Activated naive CD4-positive, alpha-beta T cell treated with anti-CD3 and anti-CD28 coated beads for 36 hours (primary cell): Measurements from ENCODE around the gene LCT. TPM values are rescaled to one million over a fixed set of nuclear protein-coding genes. Genes with fewer than 3 reads are reported as not detected.
"Not testable (repeated sequence)": the region's sequence is repeated elsewhere in the genome, so short reads cannot be mapped to it uniquely, and the experiment has no call there.

ENCODE experiments used
- CTCF ChIA-PET: fragments of 350-600 bp; sonication (Branson Sonifier 250); formaldehyde crosslinking; loops from one replicate; lab custom pipeline; 2021; ENCODE audit warnings: antibody characterized with exemption; lab: Charles Lee
- DNase-seq: peaks from one replicate; pipeline ENCODE4 v3.0.0-alpha.2; 2020
- H3K27ac Mint-ChIP-seq: one replicate; pipeline ENCODE4 v1.8.0; 2021; ENCODE audit warnings: mild to moderate bottlenecking, mixed read lengths
- H3K27me3 Mint-ChIP-seq: one replicate; pipeline ENCODE4 v1.8.0; 2021; ENCODE audit warnings: low read depth, mixed read lengths
- H3K36me3 Mint-ChIP-seq: one replicate; pipeline ENCODE4 v1.8.0; 2021; ENCODE audit warnings: low read depth, mixed read lengths
- H3K4me1 Mint-ChIP-seq: one replicate; pipeline ENCODE4 v1.8.0; 2021; ENCODE audit warnings: low read depth, mixed read lengths
- H3K4me3 Mint-ChIP-seq: one replicate; pipeline ENCODE4 v1.8.0; 2021; ENCODE audit warnings: mild to moderate bottlenecking, moderate library complexity, mixed read lengths
- H3K9me3 Mint-ChIP-seq: one replicate; pipeline ENCODE4 v1.8.0; 2021; ENCODE audit warnings: mixed read lengths
- intact Hi-C: fragments of 100-400 bp; cut with micrococcal nuclease; formaldehyde crosslinking; loops from one replicate; pipeline ENCODE4 v1.15.1; 2023
- total RNA-seq, 2 experiments: library from RNA; stranded (reverse); gene quantifications; one replicate each; pipeline ENCODE4 v1.2.3, GENCODE V29; 2021

LCT gene
- total RNA-seq, 2 experiments from 2014 or later = 0.05 to 0.07 TPM

DNA sequence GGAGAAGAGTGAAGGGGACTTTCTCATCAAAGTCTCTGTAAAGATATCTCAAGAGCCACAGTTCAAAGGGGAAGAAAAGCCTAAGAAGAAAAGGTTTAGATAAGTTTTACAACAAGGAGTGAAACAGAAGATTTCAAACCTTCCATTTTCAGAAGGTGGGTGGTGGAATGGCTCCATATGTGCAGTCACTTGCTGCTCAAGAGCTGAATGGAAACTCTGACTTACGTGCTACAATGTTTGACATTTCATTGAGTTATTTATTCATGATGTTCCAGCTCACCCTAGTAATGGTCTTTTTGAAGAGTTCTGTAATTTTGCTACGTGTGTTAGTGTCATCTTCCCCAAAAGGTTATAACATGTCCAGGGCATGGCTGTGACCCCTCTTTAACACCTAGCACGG, 21.7 kb downstream of the LCT start:
- peak; percentile 44 for DNase-seq
- intact Hi-C loops = loop anchor here (1.0 to 5.0 kb wide), 4 partner anchors 18 to 569 kb away; partner anchors contain the start of gene UBXN4
- H3K4me1 Mint-ChIP-seq = peaks cover 40% of the 10 kb centered on the region
- H3K9me3 Mint-ChIP-seq = no peaks in the 10 kb centered on the region
- no peaks in the 10 kb centered on the region for H3K27me3 Mint-ChIP-seq
- H3K4me3 Mint-ChIP-seq = no peak overlapping the region
- no peaks in the 10 kb centered on the region for H3K36me3 Mint-ChIP-seq
- H3K27ac Mint-ChIP-seq = peak overlapping the region; percentile 80
- CTCF ChIA-PET = interaction anchor here (1.3 to 4.6 kb wide), 2 partner anchors 12 to 17 kb away, joined by 4 to 46 read pairs; no protein-coding TSS in a partner anchor

DNA sequence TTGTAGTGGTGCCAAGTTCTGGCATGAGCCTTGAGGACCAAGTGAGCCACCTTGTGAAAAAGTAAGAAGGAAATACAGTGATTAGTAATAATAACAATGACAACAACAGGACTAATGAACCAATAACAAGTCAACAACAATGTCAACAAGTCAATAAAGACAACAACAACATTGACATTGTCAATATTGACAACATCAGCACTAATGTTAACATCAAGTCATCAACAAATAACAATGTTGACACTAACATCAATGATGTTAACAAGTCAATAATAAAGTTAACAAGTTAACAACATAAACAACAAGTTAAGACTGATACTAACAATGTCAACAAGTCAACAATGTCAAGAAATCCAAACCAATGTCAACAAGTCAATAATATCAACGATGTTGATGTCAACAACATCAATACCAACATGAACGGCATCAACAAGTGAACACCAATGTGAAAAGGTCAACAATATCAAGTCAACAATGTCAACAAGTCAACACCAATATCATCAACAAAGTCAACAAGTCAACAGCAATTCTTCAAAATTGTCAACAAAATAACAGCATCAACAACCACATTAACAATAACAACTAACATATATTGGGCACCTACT, 24.0 kb downstream of the LCT start:
- Mint-ChIP-seq H3K27ac (no peak overlapping the region), H3K27me3 (no peaks in the 10 kb centered on the region), H3K4me1 (peaks cover 22% of the 10 kb centered on the region), H3K36me3 (no peaks in the 10 kb centered on the region), H3K4me3 (no peak overlapping the region), H3K9me3 (no peaks in the 10 kb centered on the region)
- DNase-seq = no peak
- intact Hi-C loops = no loop called here
- CTCF ChIA-PET = interaction anchor here (0.6 to 4.6 kb wide), 5 partner anchors 10 to 81 kb away, joined by 3 to 46 read pairs (median 4); no protein-coding TSS in a partner anchor

DNA sequence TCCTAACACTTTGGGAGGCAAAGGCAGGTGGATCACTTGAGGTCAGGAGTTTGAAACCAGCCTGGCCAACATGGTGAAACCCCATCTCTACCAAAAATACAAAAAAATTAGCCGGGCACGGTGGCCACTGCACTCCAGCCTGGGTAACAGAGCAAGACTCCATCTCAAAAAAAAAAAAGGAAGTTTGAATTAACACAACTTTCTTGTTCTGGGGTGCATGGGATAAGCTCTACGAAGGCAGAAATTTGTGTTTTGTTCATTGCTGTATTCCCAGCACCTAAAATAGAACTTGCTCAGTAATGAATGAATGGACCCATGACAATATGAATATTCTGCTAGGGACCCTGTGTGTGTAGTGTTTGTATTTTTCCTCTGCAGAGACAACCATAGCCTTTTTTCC, 29.1 kb downstream of the LCT start:
- H3K4me1 Mint-ChIP-seq, H3K27ac Mint-ChIP-seq, H3K36me3 Mint-ChIP-seq, intact Hi-C loops, H3K27me3 Mint-ChIP-seq, DNase-seq, H3K9me3 Mint-ChIP-seq, H3K4me3 Mint-ChIP-seq: not testable (repeated sequence)
- CTCF ChIA-PET = interaction anchor here (5.3 kb wide), 1 partner anchor 10 kb away, joined by 47 read pairs; no protein-coding TSS in a partner anchor

DNA sequence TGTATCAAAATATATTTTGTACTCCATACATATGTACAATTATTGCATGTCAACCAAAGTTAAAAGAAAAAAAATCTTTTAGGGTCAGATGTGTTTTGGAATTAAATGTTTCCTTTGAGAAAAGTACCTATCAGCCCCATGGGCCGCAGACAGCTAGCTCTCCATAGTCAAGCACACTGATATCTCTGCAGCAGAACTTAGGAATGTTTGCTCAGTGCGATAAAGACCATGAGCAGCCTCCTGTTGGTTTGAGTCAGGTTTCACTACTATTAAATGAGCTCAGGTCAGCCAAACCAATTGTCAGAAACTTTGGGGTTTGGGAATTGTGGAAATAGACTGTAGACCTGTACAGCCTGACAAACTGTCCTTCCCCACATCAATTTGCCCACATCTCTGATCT, 33.7 kb downstream of the LCT start:
- DNase-seq = no peak
- CTCF ChIA-PET = interaction anchor here (0.7 to 2.1 kb wide), 4 partner anchors 10 to 17 kb away, joined by 3 to 4 read pairs (median 4); no protein-coding TSS in a partner anchor
- peaks cover 1% of the 10 kb centered on the region for H3K36me3 Mint-ChIP-seq
- H3K27ac Mint-ChIP-seq = no peak overlapping the region
- H3K27me3 Mint-ChIP-seq = no peaks in the 10 kb centered on the region
- peaks cover 14% of the 10 kb centered on the region for H3K9me3 Mint-ChIP-seq
- no peaks in the 10 kb centered on the region for H3K4me1 Mint-ChIP-seq
- intact Hi-C loops = no loop called here
- no peak overlapping the region for H3K4me3 Mint-ChIP-seq

DNA sequence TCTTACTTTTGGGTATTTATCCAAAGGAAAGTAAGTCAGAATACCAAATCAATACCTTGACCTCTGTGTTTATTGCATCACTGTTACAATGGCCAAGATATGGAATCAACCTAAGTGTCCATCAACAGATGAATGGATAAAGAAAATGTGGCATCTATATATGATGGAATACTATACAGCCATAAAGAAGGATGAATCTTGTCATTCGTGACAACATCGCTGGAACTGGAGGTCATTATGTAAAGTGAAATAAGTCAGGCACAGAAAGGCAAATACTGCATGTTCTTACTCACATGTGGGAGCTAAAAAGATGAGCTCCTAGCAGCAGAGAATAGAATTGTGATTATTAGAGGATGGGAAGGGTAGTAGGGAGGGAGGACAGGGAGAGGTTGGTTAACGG, 34.6 kb downstream of the LCT start:
- H3K36me3 Mint-ChIP-seq = peaks cover 1% of the 10 kb centered on the region
- H3K4me3 Mint-ChIP-seq = no peak overlapping the region
- no peak for DNase-seq
- intact Hi-C loops = no loop called here
- CTCF ChIA-PET = interaction anchor here (1.1 to 2.1 kb wide), 3 partner anchors 10 to 13 kb away, joined by 3 to 4 read pairs (median 4); no protein-coding TSS in a partner anchor
- H3K27ac Mint-ChIP-seq = no peak overlapping the region
- peaks cover 14% of the 10 kb centered on the region for H3K9me3 Mint-ChIP-seq
- H3K27me3 Mint-ChIP-seq = no peaks in the 10 kb centered on the region
- H3K4me1 Mint-ChIP-seq = peaks cover 3% of the 10 kb centered on the region

DNA sequence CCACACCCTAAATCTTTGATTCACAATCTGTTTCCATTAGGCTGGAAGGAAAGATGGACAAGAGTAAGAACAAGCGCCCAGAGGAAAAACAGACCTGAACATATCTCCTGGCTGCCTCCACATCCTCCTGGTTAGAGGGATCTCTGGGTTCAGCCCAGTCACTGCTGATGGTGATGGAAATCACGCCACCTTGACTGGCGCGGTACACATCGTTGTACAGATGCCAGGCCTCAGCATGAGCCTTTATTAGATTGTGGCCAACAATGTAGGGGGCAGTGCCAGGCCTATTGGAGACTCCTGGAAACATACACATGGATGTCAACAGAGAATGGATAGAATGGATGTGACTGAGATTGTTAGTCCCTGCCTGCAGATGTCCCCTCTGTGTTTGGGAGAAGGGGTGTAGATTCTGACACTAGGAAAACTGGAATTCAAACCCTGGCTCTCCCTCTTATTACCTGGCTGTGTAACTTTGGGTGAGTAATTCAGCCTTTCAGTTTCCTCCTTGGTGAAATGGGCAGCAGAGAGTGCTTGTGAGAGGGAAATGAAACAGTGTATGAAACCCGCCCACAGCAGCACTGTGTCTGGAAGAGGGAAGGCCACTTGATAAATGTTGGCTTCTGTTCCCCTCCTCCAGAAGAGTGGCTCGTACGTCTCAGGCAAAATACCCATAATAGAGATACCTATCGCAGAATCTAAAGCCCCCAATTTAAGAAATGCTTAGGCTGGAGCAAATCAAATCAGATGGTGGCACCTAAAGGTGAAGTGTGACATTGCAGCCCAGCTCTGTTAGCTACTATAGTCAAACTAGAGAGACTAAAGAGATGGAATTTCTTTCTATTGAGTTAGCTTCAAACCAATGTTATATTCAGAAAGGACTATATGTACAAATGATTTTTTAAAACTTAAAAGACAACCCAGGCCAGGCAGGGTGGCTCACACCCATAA, 36.2 kb downstream of the LCT start:
- Mint-ChIP-seq H3K27ac (no peak overlapping the region), H3K9me3 (peaks cover 14% of the 10 kb centered on the region), H3K4me3 (no peak overlapping the region), H3K4me1 (peaks cover 3% of the 10 kb centered on the region), H3K36me3 (peaks cover 1% of the 10 kb centered on the region), H3K27me3 (no peaks in the 10 kb centered on the region)
- intact Hi-C loops = no loop called here
- DNase-seq = no peak
- CTCF ChIA-PET = interaction anchor here (0.9 to 5.4 kb wide), 4 partner anchors 8 to 16 kb away, joined by 3 to 63 read pairs (median 5); no protein-coding TSS in a partner anchor

DNA sequence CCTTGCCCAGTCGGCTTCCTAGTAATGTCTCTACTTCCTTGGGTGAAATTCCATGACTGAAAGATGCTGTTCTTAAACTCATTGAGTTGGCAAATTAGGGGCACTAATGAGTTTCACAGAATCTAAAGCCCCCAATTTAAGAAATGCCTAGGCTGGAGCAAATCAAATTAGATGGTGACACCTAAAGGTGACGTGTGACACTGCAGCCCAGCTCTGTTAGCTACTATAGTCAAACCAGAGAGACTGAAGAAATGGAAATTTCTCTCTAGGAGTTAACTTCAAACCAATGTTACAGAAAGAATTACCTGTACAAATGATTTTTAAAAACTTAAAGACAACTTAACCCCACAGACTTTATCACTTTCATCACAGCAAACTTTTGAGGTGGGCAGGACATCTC, 37.2 kb downstream of the LCT start:
- H3K9me3 Mint-ChIP-seq = peaks cover 14% of the 10 kb centered on the region
- CTCF ChIA-PET = interaction anchor here (1.0 to 5.4 kb wide), 7 partner anchors 15 to 811 kb away, joined by 3 to 63 read pairs (median 3); no protein-coding TSS in a partner anchor
- H3K27me3 Mint-ChIP-seq = no peaks in the 10 kb centered on the region
- DNase-seq = no peak
- H3K4me1 Mint-ChIP-seq = peaks cover 7% of the 10 kb centered on the region
- no peak overlapping the region for H3K4me3 Mint-ChIP-seq
- intact Hi-C loops = loop anchor here (5.0 kb wide), 1 partner anchor 812 kb away; no protein-coding TSS in a partner anchor
- peaks cover 1% of the 10 kb centered on the region for H3K36me3 Mint-ChIP-seq
- H3K27ac Mint-ChIP-seq = no peak overlapping the region

DNA sequence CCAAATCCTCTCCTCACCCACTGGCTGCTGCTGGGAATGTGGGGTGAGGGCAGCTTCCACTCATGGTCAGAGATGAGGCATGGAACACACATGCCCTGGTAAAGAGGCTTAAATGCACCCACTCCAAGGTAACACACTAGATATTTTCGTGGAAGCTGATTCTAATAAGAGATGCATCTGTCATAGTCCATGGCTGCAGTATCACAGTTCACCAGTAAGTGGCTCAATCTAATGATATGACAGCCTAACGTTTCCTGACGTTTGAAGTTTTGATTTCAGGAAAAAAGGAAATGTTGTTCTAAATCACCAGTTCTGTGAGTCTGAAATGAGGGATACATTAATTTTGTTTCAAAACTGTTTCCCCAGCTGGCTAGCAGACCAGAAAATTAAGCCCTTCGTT, 38.2 kb downstream of the LCT start:
- Mint-ChIP-seq H3K9me3 (peaks cover 14% of the 10 kb centered on the region), H3K4me3 (no peak overlapping the region), H3K36me3 (peaks cover 1% of the 10 kb centered on the region), H3K4me1 (peaks cover 10% of the 10 kb centered on the region), H3K27ac (no peak overlapping the region), H3K27me3 (no peaks in the 10 kb centered on the region)
- intact Hi-C loops = loop anchor here (5.0 kb wide), 1 partner anchor 811 kb away; no protein-coding TSS in a partner anchor
- no peak for DNase-seq
- CTCF ChIA-PET = interaction anchor here (0.7 to 5.4 kb wide), 19 partner anchors 9 to 811 kb away, joined by 3 to 63 read pairs (median 8); no protein-coding TSS in a partner anchor

DNA sequence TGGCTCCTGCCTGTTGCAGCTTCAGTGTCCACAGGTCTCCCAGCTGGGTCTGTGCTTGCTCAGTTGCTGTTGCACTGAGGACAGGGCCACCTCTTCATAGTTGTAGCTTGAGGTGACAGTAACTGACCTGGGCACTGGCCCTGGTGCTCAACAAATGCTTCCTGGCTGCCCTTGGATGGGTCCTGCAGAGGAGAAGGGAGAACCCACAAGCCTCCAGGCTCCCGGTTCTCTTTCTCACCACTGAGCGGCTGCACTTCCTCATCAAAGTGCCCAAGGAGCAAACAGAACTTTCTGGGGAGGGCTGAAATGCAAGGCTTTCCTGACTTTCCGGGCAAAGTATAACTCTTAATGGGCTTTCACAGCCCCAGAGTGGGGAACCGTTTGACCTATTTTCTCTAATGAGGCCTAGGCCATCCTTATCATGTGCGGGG, 38.7 kb downstream of the LCT start:
- Mint-ChIP-seq H3K36me3 (peaks cover 1% of the 10 kb centered on the region), H3K27ac (no peak overlapping the region), H3K9me3 (peaks cover 14% of the 10 kb centered on the region), H3K4me1 (peaks cover 10% of the 10 kb centered on the region), H3K27me3 (no peaks in the 10 kb centered on the region), H3K4me3 (no peak overlapping the region)
- DNase-seq = no peak
- CTCF ChIA-PET = interaction anchor here (0.7 to 5.4 kb wide), 28 partner anchors 9 to 811 kb away, joined by 3 to 63 read pairs (median 8); partner anchors contain the start of gene LCT
- intact Hi-C loops = loop anchor here (5.0 kb wide), 1 partner anchor 811 kb away; no protein-coding TSS in a partner anchor

DNA sequence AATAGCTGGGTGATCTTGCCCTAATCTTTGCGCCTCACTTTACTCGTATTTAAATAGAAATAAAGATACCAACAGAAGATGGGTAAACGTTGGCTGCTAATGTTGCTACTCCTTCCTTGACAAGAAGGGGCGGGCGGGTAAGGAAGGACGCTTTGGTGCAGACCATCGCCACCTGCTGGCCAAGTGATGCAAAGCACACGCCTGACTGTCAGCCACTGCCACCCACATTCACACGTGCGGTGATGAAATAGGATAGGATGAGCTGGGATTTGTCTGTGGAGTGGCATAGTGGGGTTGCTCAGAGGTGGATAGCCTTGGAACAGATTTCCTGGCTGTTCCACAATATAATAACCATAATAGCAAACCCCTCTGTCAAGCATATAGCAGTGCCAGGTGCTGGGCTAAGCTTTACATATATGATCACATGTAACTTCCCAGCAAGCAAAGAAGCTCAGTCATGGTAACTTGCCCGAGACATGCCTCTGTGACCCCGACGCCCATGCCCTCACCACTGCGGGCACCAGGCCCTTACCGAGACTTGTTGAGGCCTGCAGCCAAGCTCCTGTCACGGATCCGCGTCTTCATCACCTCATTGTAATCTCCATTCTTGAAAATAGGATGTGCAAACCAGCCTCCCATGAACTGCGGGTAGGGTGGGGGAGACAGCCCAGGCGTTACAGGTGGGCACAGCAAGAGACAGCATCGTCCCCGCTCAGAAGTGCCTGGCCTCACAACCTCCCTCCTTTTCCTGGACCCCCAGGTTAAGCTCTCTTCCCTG, 39.3 kb downstream of the LCT start:
- peaks cover 14% of the 10 kb centered on the region for H3K9me3 Mint-ChIP-seq
- no peak overlapping the region for H3K4me3 Mint-ChIP-seq
- no peaks in the 10 kb centered on the region for H3K27me3 Mint-ChIP-seq
- peaks cover 15% of the 10 kb centered on the region for H3K4me1 Mint-ChIP-seq
- peaks cover 1% of the 10 kb centered on the region for H3K36me3 Mint-ChIP-seq
- peak; percentile 91 for DNase-seq
- CTCF ChIA-PET = interaction anchor here (0.5 to 5.4 kb wide), 42 partner anchors 10 to 842 kb away, joined by 3 to 63 read pairs (median 6); partner anchors contain the start of genes LCT and UBXN4
- intact Hi-C loops = loop anchor here (1.0 to 5.0 kb wide), 5 partner anchors 18 to 810 kb away; partner anchors contain the start of gene UBXN4
- H3K27ac Mint-ChIP-seq = no peak overlapping the region

DNA sequence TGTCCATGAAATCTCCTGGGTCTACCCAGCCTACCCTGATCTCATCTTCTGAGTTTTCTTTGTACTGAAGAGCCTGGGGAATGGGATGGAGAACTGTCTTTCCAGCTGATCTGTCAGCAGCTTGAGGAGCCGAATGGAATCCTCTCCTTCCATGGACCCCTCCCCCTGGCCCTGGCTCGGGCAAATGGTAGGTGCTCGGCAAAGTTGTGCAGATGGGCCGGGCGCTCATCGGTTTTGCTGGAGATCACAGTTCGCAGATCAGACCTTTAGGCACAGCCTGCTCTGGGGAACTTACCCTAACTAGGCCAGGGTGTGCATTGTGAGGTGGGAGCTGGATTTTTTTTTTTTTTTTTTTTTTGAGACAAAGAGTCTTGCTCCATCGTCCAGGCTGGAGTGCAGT, 40.4 kb downstream of the LCT start:
- no peaks in the 10 kb centered on the region for H3K27me3 Mint-ChIP-seq
- H3K4me3 Mint-ChIP-seq = no peak overlapping the region
- H3K27ac Mint-ChIP-seq = no peak overlapping the region
- intact Hi-C loops = loop anchor here (1.0 to 5.0 kb wide), 5 partner anchors 19 to 809 kb away; partner anchors contain the start of gene UBXN4
- CTCF ChIA-PET = interaction anchor here (0.6 to 5.4 kb wide), 26 partner anchors 11 to 840 kb away, joined by 3 to 63 read pairs (median 6); partner anchors contain the start of genes LCT and UBXN4
- H3K4me1 Mint-ChIP-seq = peaks cover 22% of the 10 kb centered on the region
- H3K36me3 Mint-ChIP-seq = peaks cover 1% of the 10 kb centered on the region
- H3K9me3 Mint-ChIP-seq = peaks cover 11% of the 10 kb centered on the region
- no peak for DNase-seq
